ENCODE data around the gene SNHG17. TPM values are rescaled to one million over a fixed set of nuclear protein-coding genes. Genes with fewer than 3 reads are reported as not detected.

Gene SNHG17
- total and polyA plus RNA-seq, 9 of the 15 experiments (the other 6 are each of a cell fraction or from before 2014, with no cell fraction given) = 29.8 to 106 (median 57.7) TPM

DNA sequence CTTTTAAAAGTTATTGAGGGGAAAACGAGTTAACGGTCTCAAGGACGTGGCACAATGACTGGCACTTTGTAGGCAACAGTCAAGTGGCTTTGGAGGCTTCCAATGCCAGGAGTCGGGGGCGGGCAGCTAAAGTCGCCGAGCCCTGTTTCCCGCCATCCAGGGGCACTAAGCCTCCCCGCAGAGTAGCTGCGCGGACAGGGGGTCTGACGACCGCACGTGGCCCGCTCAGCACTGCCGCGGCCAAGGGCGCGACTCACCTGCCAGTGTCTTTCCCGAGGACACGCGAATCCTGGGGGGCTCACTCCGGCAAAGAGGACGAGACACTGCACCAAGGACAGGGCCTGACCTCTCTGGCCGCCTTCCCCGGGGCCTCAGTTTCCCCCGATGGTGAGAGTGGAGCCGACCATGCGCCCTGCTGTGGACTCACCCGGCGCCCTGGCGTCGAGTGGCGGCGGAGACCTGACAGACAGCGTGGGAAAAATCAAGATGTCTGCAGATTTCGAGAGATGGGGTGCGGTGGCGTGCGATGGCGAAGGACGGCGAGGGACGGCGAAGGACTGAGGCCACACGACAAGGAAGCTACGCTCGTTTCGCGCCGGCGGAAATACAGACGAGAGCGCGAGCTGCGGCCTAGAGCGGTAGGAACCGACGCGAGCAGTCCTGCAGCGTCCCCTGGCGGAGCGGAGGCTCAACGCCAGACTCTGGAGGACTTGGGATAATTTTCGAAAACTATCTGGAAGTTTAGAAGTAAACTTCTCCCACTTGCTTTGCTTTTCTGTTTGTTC is at the start of gene SNHG17 (continued):
- TF ChIP-seq, protein P1, sequence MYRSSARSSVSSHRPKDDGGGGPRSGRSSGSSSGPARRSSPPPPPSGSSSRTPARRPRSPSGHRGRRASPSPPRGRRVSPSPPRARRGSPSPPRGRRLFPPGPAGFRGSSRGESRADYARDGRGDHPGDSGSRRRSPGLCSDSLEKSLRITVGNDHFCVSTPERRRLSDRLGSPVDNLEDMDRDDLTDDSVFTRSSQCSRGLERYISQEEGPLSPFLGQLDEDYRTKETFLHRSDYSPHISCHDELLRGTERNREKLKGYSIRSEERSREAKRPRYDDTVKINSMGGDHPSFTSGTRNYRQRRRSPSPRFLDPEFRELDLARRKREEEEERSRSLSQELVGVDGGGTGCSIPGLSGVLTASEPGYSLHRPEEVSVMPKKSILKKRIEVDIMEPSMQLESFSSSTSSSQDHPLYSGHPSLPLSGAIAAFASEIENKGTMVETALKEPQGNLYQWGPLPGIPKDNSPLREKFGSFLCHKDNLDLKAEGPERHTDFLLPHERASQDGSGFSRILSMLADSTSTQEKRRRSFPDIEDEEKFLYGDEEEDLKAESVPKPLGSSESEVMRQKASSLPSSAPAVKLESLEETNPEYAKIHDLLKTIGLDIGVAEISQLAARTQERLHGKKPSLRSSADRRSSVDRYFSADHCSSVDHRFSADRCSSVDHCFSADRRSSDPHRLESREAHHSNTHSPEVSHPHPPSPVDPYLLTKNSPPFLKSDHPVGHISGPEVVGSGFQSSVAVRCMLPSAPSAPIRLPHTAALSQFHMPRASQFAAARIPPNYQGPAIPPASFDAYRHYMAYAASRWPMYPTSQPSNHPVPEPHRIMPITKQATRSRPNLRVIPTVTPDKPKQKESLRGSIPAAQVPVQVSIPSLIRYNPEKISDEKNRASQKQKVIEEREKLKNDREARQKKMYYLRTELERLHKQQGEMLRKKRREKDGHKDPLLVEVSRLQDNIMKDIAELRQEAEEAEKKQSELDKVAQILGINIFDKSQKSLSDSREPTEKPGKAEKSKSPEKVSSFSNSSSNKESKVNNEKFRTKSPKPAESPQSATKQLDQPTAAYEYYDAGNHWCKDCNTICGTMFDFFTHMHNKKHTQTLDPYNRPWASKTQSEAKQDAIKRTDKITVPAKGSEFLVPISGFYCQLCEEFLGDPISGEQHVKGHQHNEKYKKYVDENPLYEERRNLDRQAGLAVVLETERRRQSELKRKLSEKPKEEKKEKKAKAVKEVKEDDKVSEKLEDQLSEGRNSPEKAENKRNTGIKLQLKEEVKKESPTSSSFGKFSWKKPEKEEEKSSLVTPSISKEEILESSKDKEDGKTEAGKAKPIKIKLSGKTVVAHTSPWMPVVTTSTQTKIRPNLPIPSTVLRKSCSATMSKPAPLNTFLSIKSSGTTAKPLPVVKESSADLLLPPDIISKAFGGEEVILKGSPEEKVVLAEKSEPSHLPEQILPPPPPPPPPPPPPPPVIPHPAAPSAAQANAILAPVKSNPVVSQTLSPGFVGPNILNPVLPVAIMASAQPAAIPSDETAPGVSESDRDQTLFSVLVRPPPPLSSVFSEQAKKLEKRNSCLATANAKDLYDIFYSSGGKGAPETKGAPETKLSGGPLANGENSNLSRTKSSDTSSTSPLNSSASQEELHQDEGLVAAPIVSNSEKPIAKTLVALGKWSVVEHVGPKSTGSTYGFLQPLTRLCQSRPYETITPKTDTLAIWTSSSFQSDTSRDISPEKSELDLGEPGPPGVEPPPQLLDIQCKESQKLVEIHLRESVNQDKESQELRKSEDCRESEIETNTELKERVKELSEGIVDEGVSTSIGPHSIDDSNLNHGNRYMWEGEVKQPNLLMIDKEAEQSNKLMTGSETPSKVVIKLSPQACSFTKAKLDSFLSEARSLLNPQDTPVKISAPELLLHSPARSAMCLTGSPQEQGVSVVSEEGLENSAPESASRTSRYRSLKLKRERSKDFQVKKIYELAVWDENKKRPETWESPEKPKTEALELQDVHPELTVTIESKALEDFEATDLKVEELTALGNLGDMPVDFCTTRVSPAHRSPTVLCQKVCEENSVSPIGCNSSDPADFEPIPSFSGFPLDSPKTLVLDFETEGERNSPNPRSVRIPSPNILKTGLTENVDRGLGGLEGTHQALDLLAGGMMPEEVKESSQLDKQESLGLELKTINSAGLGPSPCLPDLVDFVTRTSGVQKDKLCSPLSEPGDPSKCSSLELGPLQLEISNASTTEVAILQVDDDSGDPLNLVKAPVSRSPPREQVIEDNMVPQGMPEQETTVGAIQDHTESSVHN (IDR thresholded peaks at IDR 0.05; ENCODE audit: borderline replicate concordance in 1 of 2, low read depth in 1 of 2) = peak in 1 of 2 experiments; percentile 59; a peak in 1 of 4 replicates
- no peak for TF ChIP-seq NFYB (IDR thresholded peaks at IDR 0.05; ENCODE audit: extremely low read depth, insufficient read length)
- no peak for TF ChIP-seq CHCHD3 (CRISPR knock-in tag; IDR thresholded peaks at IDR 0.05)
- TF ChIP-seq ZNF3 (CRISPR knock-in tag; IDR thresholded peaks at IDR 0.05) = no peak
- TF ChIP-seq FOXK2 (conservative IDR thresholded peaks at IDR 0.05 in 1 of 2, IDR thresholded peaks at IDR 0.05 in 1 of 2; ENCODE audit: low read depth in 2 of 2) = peak; percentile 55 to 62; a peak in 3 of 4 replicates
- peak in 1 of 2 experiments; percentile 97; a peak in 2 of 3 replicates for TF ChIP-seq CBX3 (IDR thresholded peaks at IDR 0.05; ENCODE audit: borderline replicate concordance in 1 of 2, low read length in 2 of 2)
- TF ChIP-seq ILK (tag; IDR thresholded peaks at IDR 0.05; ENCODE audit: borderline replicate concordance, low read depth) = no peak
- TF ChIP-seq, protein P2, sequence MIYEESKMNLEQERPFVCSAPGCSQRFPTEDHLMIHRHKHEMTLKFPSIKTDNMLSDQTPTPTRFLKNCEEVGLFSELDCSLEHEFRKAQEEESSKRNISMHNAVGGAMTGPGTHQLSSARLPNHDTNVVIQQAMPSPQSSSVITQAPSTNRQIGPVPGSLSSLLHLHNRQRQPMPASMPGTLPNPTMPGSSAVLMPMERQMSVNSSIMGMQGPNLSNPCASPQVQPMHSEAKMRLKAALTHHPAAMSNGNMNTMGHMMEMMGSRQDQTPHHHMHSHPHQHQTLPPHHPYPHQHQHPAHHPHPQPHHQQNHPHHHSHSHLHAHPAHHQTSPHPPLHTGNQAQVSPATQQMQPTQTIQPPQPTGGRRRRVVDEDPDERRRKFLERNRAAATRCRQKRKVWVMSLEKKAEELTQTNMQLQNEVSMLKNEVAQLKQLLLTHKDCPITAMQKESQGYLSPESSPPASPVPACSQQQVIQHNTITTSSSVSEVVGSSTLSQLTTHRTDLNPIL (CRISPR knock-in tag; IDR thresholded peaks at IDR 0.05) = no peak
- TF ChIP-seq YY1 (IDR thresholded peaks at IDR 0.05; ENCODE audit: borderline replicate concordance in 1 of 3, control insufficient read depth in 1 of 3, extremely low read depth in 1 of 3, insufficient read depth in 3 of 3, insufficient read length in 1 of 3, insufficient replicate concordance in 2 of 3, low read depth in 1 of 3, low read length in 2 of 3) = peak; percentile 31 to 85 (median 80)
- TF ChIP-seq, protein P3, sequence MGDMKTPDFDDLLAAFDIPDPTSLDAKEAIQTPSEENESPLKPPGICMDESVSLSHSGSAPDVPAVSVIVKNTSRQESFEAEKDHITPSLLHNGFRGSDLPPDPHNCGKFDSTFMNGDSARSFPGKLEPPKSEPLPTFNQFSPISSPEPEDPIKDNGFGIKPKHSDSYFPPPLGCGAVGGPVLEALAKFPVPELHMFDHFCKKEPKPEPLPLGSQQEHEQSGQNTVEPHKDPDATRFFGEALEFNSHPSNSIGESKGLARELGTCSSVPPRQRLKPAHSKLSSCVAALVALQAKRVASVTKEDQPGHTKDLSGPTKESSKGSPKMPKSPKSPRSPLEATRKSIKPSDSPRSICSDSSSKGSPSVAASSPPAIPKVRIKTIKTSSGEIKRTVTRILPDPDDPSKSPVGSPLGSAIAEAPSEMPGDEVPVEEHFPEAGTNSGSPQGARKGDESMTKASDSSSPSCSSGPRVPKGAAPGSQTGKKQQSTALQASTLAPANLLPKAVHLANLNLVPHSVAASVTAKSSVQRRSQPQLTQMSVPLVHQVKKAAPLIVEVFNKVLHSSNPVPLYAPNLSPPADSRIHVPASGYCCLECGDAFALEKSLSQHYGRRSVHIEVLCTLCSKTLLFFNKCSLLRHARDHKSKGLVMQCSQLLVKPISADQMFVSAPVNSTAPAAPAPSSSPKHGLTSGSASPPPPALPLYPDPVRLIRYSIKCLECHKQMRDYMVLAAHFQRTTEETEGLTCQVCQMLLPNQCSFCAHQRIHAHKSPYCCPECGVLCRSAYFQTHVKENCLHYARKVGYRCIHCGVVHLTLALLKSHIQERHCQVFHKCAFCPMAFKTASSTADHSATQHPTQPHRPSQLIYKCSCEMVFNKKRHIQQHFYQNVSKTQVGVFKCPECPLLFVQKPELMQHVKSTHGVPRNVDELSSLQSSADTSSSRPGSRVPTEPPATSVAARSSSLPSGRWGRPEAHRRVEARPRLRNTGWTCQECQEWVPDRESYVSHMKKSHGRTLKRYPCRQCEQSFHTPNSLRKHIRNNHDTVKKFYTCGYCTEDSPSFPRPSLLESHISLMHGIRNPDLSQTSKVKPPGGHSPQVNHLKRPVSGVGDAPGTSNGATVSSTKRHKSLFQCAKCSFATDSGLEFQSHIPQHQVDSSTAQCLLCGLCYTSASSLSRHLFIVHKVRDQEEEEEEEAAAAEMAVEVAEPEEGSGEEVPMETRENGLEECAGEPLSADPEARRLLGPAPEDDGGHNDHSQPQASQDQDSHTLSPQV (IDR thresholded peaks at IDR 0.05) = peak; percentile 74; the same call in 1 of the 2 replicates

Data from K562 (cell line).